Measurements from ENCODE around the gene TRAF4.

Gene TRAF4

GRCh38 chr17:28744104-28744971 is 527 bp downstream of the TRAF4 start:
- peaks cover 29% of the 10 kb centered on the region for H3K36me3 ChIP-seq (ENCODE audit: control insufficient read depth, insufficient read depth, low read length)
- H3K27ac ChIP-seq (ENCODE audit: low read length), result no peak overlapping the region
- H3K9me3 ChIP-seq (ENCODE audit: control insufficient read depth, insufficient read depth, low read length), result no peaks in the 10 kb centered on the region
- WGBS (ENCODE audit: insufficient coverage, insufficient read length), result no CpG with 5 or more reads among the region's 61 CpGs
- DNase-seq (ENCODE audit: low read depth, low spot score), result no peak
- H3K27me3 ChIP-seq (ENCODE audit: control insufficient read depth, insufficient read depth, low read length), result no peaks in the 10 kb centered on the region
- peaks cover 15% of the 10 kb centered on the region for H3K4me1 ChIP-seq (ENCODE audit: control insufficient read depth, insufficient read depth, low read length)
- H3K4me3 ChIP-seq (ENCODE audit: low read length), result peak overlapping the region; percentile 97

GRCh38 chr17:28744972-28745785 is 1.4 kb downstream of the TRAF4 start:
- Histone ChIP-seq H3K9me3 (ENCODE audit: control insufficient read depth, insufficient read depth, low read length) (no peaks in the 10 kb centered on the region), H3K27ac (ENCODE audit: low read length) (no peak overlapping the region), H3K4me1 (ENCODE audit: control insufficient read depth, insufficient read depth, low read length) (peaks cover 15% of the 10 kb centered on the region), H3K36me3 (ENCODE audit: control insufficient read depth, insufficient read depth, low read length) (peaks cover 33% of the 10 kb centered on the region), H3K27me3 (ENCODE audit: control insufficient read depth, insufficient read depth, low read length) (no peaks in the 10 kb centered on the region), H3K4me3 (ENCODE audit: low read length) (peak overlapping the region; percentile 97)
- DNase-seq (ENCODE audit: low read depth, low spot score), result no peak
- WGBS (ENCODE audit: insufficient coverage, insufficient read length), result no CpG with 5 or more reads among the region's 31 CpGs

GRCh38 chr17:28745786-28746411 is 2.1 kb downstream of the TRAF4 start:
- Histone ChIP-seq H3K27me3 (ENCODE audit: control insufficient read depth, insufficient read depth, low read length) (no peaks in the 10 kb centered on the region), H3K4me3 (ENCODE audit: low read length) (peak overlapping the region; percentile 97; the same call in 1 of the 2 replicates), H3K27ac (ENCODE audit: low read length) (no peak overlapping the region), H3K36me3 (ENCODE audit: control insufficient read depth, insufficient read depth, low read length) (peaks cover 35% of the 10 kb centered on the region), H3K9me3 (ENCODE audit: control insufficient read depth, insufficient read depth, low read length) (no peaks in the 10 kb centered on the region), H3K4me1 (ENCODE audit: control insufficient read depth, insufficient read depth, low read length) (peaks cover 15% of the 10 kb centered on the region)
- DNase-seq (ENCODE audit: low read depth, low spot score), result no peak
- WGBS (ENCODE audit: insufficient coverage, insufficient read length), result no CpG with 5 or more reads among the region's 4 CpGs

- DNase-seq (ENCODE audit: low read depth, low spot score), result no peak
- H3K9me3 ChIP-seq (ENCODE audit: control insufficient read depth, insufficient read depth, low read length), result no peaks in the 10 kb centered on the region
- no CpG with 5 or more reads among the region's 5 CpGs for WGBS (ENCODE audit: insufficient coverage, insufficient read length)
- H3K4me3 ChIP-seq (ENCODE audit: low read length), result no peak overlapping the region
- H3K36me3 ChIP-seq (ENCODE audit: control insufficient read depth, insufficient read depth, low read length), result peaks cover 35% of the 10 kb centered on the region
- peaks cover 15% of the 10 kb centered on the region for H3K4me1 ChIP-seq (ENCODE audit: control insufficient read depth, insufficient read depth, low read length)
- no peak overlapping the region for H3K27ac ChIP-seq (ENCODE audit: low read length)
- no peaks in the 10 kb centered on the region for H3K27me3 ChIP-seq (ENCODE audit: control insufficient read depth, insufficient read depth, low read length)
These were observed 2.8 kb downstream of the TRAF4 start for GRCh38 chr17:28746611-28747050.

- DNase-seq (ENCODE audit: low read depth, low spot score), result no peak
- Histone ChIP-seq H3K4me1 (ENCODE audit: control insufficient read depth, insufficient read depth, low read length) (peaks cover 15% of the 10 kb centered on the region), H3K27ac (ENCODE audit: low read length) (no peak overlapping the region)
These were observed 3.4 kb downstream of the TRAF4 start for GRCh38 chr17:28747051-28747691.

GRCh38 chr17:28747801-28748750 is 4.3 kb downstream of the TRAF4 start:
- H3K27ac ChIP-seq (ENCODE audit: low read length), result no peak overlapping the region
- no peak overlapping the region for H3K4me3 ChIP-seq (ENCODE audit: low read length)
- DNase-seq (ENCODE audit: low read depth, low spot score), result no peak
- WGBS (ENCODE audit: insufficient coverage, insufficient read length), result no CpG with 5 or more reads among the region's 18 CpGs
- H3K4me1 ChIP-seq (ENCODE audit: control insufficient read depth, insufficient read depth, low read length), result peaks cover 15% of the 10 kb centered on the region
- H3K36me3 ChIP-seq (ENCODE audit: control insufficient read depth, insufficient read depth, low read length), result peaks cover 35% of the 10 kb centered on the region
- H3K27me3 ChIP-seq (ENCODE audit: control insufficient read depth, insufficient read depth, low read length), result no peaks in the 10 kb centered on the region
- H3K9me3 ChIP-seq (ENCODE audit: control insufficient read depth, insufficient read depth, low read length), result no peaks in the 10 kb centered on the region

More at GRCh38 chr17:28747051-28747691, 3.4 kb downstream of the TRAF4 start:
- Histone ChIP-seq H3K4me3 (ENCODE audit: low read length) (no peak overlapping the region), H3K36me3 (ENCODE audit: control insufficient read depth, insufficient read depth, low read length) (peaks cover 35% of the 10 kb centered on the region), H3K9me3 (ENCODE audit: control insufficient read depth, insufficient read depth, low read length) (no peaks in the 10 kb centered on the region), H3K27me3 (ENCODE audit: control insufficient read depth, insufficient read depth, low read length) (no peaks in the 10 kb centered on the region)
- WGBS (ENCODE audit: insufficient coverage, insufficient read length), result no CpG with 5 or more reads among the region's 7 CpGs

GRCh38 chr17:28748852-28749515 is 5.2 kb downstream of the TRAF4 start:
- WGBS (ENCODE audit: insufficient coverage, insufficient read length), result no CpG with 5 or more reads among the region's 18 CpGs
- H3K9me3 ChIP-seq (ENCODE audit: control insufficient read depth, insufficient read depth, low read length), result no peaks in the 10 kb centered on the region
- peaks cover 35% of the 10 kb centered on the region for H3K36me3 ChIP-seq (ENCODE audit: control insufficient read depth, insufficient read depth, low read length)
- H3K4me3 ChIP-seq (ENCODE audit: low read length), result no peak overlapping the region
- H3K27me3 ChIP-seq (ENCODE audit: control insufficient read depth, insufficient read depth, low read length), result no peaks in the 10 kb centered on the region
- no peak for DNase-seq (ENCODE audit: low read depth, low spot score)
- peaks cover 15% of the 10 kb centered on the region for H3K4me1 ChIP-seq (ENCODE audit: control insufficient read depth, insufficient read depth, low read length)
- no peak overlapping the region for H3K27ac ChIP-seq (ENCODE audit: low read length)

GRCh38 chr17:28749516-28750177 is 5.8 kb downstream of the TRAF4 start:
- Histone ChIP-seq H3K9me3 (ENCODE audit: control insufficient read depth, insufficient read depth, low read length) (no peaks in the 10 kb centered on the region), H3K4me1 (ENCODE audit: control insufficient read depth, insufficient read depth, low read length) (peaks cover 15% of the 10 kb centered on the region), H3K4me3 (ENCODE audit: low read length) (no peak overlapping the region), H3K27me3 (ENCODE audit: control insufficient read depth, insufficient read depth, low read length) (no peaks in the 10 kb centered on the region), H3K36me3 (ENCODE audit: control insufficient read depth, insufficient read depth, low read length) (peaks cover 35% of the 10 kb centered on the region), H3K27ac (ENCODE audit: low read length) (no peak overlapping the region)
- WGBS (ENCODE audit: insufficient coverage, insufficient read length), result no CpG with 5 or more reads among the region's 11 CpGs
- DNase-seq (ENCODE audit: low read depth, low spot score), result no peak

All from iPS DF 6.9 (cell line).